Measurements from ENCODE around the gene CACNA1A. TPM values are rescaled to one million over a fixed set of nuclear protein-coding genes. Genes with fewer than 3 reads are reported as not detected.

CACNA1A gene
- total and polyA plus RNA-seq, 8 donors, result 2.4 to 42.6 (median 6.8) TPM

GRCh38 chr19:13337181-13337580 lies 169.1 kb downstream of the CACNA1A start:
- FAIRE-seq (no peak), ATAC-seq (no peak), DNase-seq (no peak)
- no peaks in the 10 kb centered on the region for H3K36me3 ChIP-seq
- no peak overlapping the region for H3K27ac ChIP-seq
- H3K4me1 ChIP-seq, result no peaks in the 10 kb centered on the region
- no peak for TF ChIP-seq CTCF (IDR thresholded peaks at IDR 0.05)
- H3K27me3 ChIP-seq, result peaks cover 0 to 3% (median 0%) of the 10 kb centered on the region in 4 donors
- WGBS, 2 donors, result 54 to 57% methylated on average over 3 of the region's 3 CpGs
- no peak overlapping the region for H3K4me3 ChIP-seq
- intact Hi-C loops (cut with DNase I), result no loop called here
- H3K9me3 ChIP-seq, result no peaks in the 10 kb centered on the region

GRCh38 chr19:13334801-13335481 lies 171.3 kb downstream of the CACNA1A start:
- Histone ChIP-seq H3K36me3 (no peaks in the 10 kb centered on the region), H3K9me3 (no peaks in the 10 kb centered on the region), H3K4me3 (no peak overlapping the region), H3K27me3 (peaks cover 0 to 3% (median 0%) of the 10 kb centered on the region in 4 donors), H3K27ac (no peak overlapping the region), H3K4me1 (no peaks in the 10 kb centered on the region)
- ATAC-seq, result no peak
- DNase-seq, result no peak
- intact Hi-C loops (cut with DNase I), result no loop called here
- 55 to 72% methylated on average over 7 of the region's 7 CpGs for WGBS, 2 donors
- TF ChIP-seq CTCF (IDR thresholded peaks at IDR 0.05), result no peak
- no peak for FAIRE-seq

GRCh38 chr19:13330285-13330684 lies 176.0 kb downstream of the CACNA1A start:
- intact Hi-C loops (cut with DNase I), result no loop called here
- ATAC-seq (no peak), FAIRE-seq (no peak), DNase-seq (no peak)
- no peaks in the 10 kb centered on the region for H3K36me3 ChIP-seq
- no peaks in the 10 kb centered on the region for H3K4me1 ChIP-seq
- 85% methylated on average over 6 of the region's 6 CpGs for WGBS, 2 donors
- H3K27me3 ChIP-seq, result peaks cover 0 to 3% (median 0%) of the 10 kb centered on the region in 4 donors
- no peaks in the 10 kb centered on the region for H3K9me3 ChIP-seq
- no peak for TF ChIP-seq CTCF (IDR thresholded peaks at IDR 0.05)
- H3K27ac ChIP-seq, result no peak overlapping the region
- no peak overlapping the region for H3K4me3 ChIP-seq

- DNase-seq, result no peak
- no peak for TF ChIP-seq CTCF (IDR thresholded peaks at IDR 0.05)
- no peak for ATAC-seq
- no peak overlapping the region for H3K4me3 ChIP-seq
- H3K36me3 ChIP-seq, result no peaks in the 10 kb centered on the region
- H3K27ac ChIP-seq, result no peak overlapping the region
- 57 to 68% methylated on average over 6 of the region's 6 CpGs for WGBS, 2 donors
- intact Hi-C loops (cut with DNase I), result no loop called here
- no peak for FAIRE-seq
- peaks cover 0 to 3% (median 0%) of the 10 kb centered on the region in 4 donors for H3K27me3 ChIP-seq
- H3K9me3 ChIP-seq, result no peaks in the 10 kb centered on the region
- H3K4me1 ChIP-seq, result no peaks in the 10 kb centered on the region
Observed at GRCh38 chr19:13329766-13330165, 176.5 kb downstream of the CACNA1A start.

GRCh38 chr19:13328241-13328640 lies 178.0 kb downstream of the CACNA1A start:
- Histone ChIP-seq H3K9me3 (no peaks in the 10 kb centered on the region), H3K27ac (no peak overlapping the region), H3K4me1 (no peaks in the 10 kb centered on the region), H3K4me3 (no peak overlapping the region), H3K36me3 (no peaks in the 10 kb centered on the region), H3K27me3 (peaks cover 0 to 3% (median 0%) of the 10 kb centered on the region in 4 donors)
- TF ChIP-seq CTCF (IDR thresholded peaks at IDR 0.05), result no peak
- 56 to 70% methylated on average over 6 of the region's 6 CpGs for WGBS, 2 donors
- ATAC-seq, result no peak
- no peak for FAIRE-seq
- no peak for DNase-seq
- intact Hi-C loops (cut with DNase I), result no loop called here

All from pancreas (tissue), 10 donors.